Caco-2 (cell line): ENCODE measurements around the gene NAGK. TPM values are rescaled to one million over a fixed set of nuclear protein-coding genes. Genes with fewer than 3 reads are reported as not detected.
"Not testable (repeated sequence)": the region's sequence is repeated elsewhere in the genome, so short reads cannot be mapped to it uniquely, and the experiment has no call there.

Source experiments
- BruUV-seq: library from RNA; stranded (reverse); fragments of 400-500 nt; replicated peaks from 2 replicates; lab custom pipeline; 2021; lab: Mats Ljungman, UMichigan
- CTCF ChIA-PET: fragments of 300-600 bp; sonication (Branson Sonifier 250); formaldehyde crosslinking; loops from one replicate; lab custom pipeline; 2022; ENCODE audit warnings: antibody characterized with exemption; lab: Charles Lee
- POLR2A ChIA-PET: fragments of 300-600 bp; sonication (Branson Sonifier 250); formaldehyde crosslinking; loops from one replicate; lab custom pipeline; 2022; ENCODE audit warnings: antibody characterized with exemption; lab: Charles Lee
- DNase-seq, 2 experiments: peaks; one replicate each; pipeline versions ENCODE4 v3.0.0 to v3.0.0-alpha.2; 2020 to 2022
- H3K27me3 ChIP-seq: replicated peaks from 2 replicates; pipeline ENCODE4 v1.6.0; 2011; ENCODE audit warnings: low read length; ENCODE audit not compliant: control insufficient read depth, insufficient read depth
- H3K36me3 ChIP-seq: 2 replicates; pipeline ENCODE4 v1.5.1; 2011; ENCODE audit warnings: low read length; ENCODE audit not compliant: control insufficient read depth, insufficient read depth
- H3K4me1 ChIP-seq: fragments of 250-450 bp; sonication (Bioruptor Pico); 2 replicates; pipeline ENCODE4 v1.5.1; 2020; ENCODE audit warnings: mild to moderate bottlenecking
- H3K4me3 ChIP-seq: 2 replicates; pipeline ENCODE4 v1.5.1; 2011; ENCODE audit warnings: low read depth, mild to moderate bottlenecking, control low read depth, low read length
- H3K9me3 ChIP-seq: fragments of 250-450 bp; sonication (Bioruptor Pico); 2 replicates; pipeline ENCODE4 v1.5.1; 2020; ENCODE audit warnings: mild to moderate bottlenecking, moderate library complexity
- H3K27ac Mint-ChIP-seq: one replicate; pipeline ENCODE4 v1.8.0; 2022; ENCODE audit warnings: mixed read lengths; ENCODE audit not compliant: unreplicated experiment
- H3K27me3 Mint-ChIP-seq: one replicate; pipeline ENCODE4 v1.8.0; 2022; ENCODE audit warnings: mixed read lengths; ENCODE audit not compliant: insufficient read depth, unreplicated experiment
- H3K36me3 Mint-ChIP-seq: one replicate; pipeline ENCODE4 v1.8.0; 2022; ENCODE audit warnings: mild to moderate bottlenecking, mixed read lengths; ENCODE audit not compliant: insufficient read depth, unreplicated experiment
- H3K4me1 Mint-ChIP-seq: one replicate; pipeline ENCODE4 v1.8.0; 2022; ENCODE audit warnings: low read depth, mixed read lengths; ENCODE audit not compliant: unreplicated experiment
- H3K4me3 Mint-ChIP-seq: one replicate; pipeline ENCODE4 v1.8.0; 2022; ENCODE audit warnings: mild to moderate bottlenecking, moderate library complexity, mixed read lengths; ENCODE audit not compliant: unreplicated experiment
- H3K9me3 Mint-ChIP-seq: one replicate; pipeline ENCODE4 v1.8.0; 2022; ENCODE audit warnings: mixed read lengths; ENCODE audit not compliant: unreplicated experiment
- CTCF ChIP-seq, 2 experiments: fragments of 200-600 bp in 1 of 2; IDR thresholded peaks; 1 replicate in 1 of 2; 2 replicates in 1 of 2; pipeline versions ENCODE4 v1.5.1 to v1.8.0; 2011 to 2022; ENCODE audit warnings: antibody characterized with exemption in 1 of 2, control low read depth in 1 of 2, inconsistent platforms in 1 of 2, low read depth in 1 of 2, low read length in 1 of 2, mild to moderate bottlenecking in 1 of 2, moderate library complexity in 1 of 2; ENCODE audit not compliant: insufficient read depth in 1 of 2, severe bottlenecking in 1 of 2, unreplicated experiment in 1 of 2
- intact Hi-C: fragments of 100-400 bp; cut with micrococcal nuclease; formaldehyde crosslinking; loops from one replicate; pipeline ENCODE4 v1.10.0; 2022; ENCODE audit not compliant: unreplicated experiment
- total RNA-seq: library from RNA; stranded (reverse); gene quantifications from 2 replicates; pipeline ENCODE4 v1.2.3, GENCODE V29; 2022

NAGK gene
- total RNA-seq, 1 experiment from 2014 or later, result 101 TPM

- Mint-ChIP-seq H3K27ac (no peak overlapping the region), H3K9me3 (no peaks in the 10 kb centered on the region), H3K4me3 (no peak overlapping the region), H3K27me3 (no peaks in the 10 kb centered on the region), H3K36me3 (peaks cover 24% of the 10 kb centered on the region), H3K4me1 (no peaks in the 10 kb centered on the region)
- no peaks in the 10 kb centered on the region for H3K27me3 ChIP-seq
- intact Hi-C loops, result no loop called here
- TF ChIP-seq CTCF (IDR thresholded peaks at IDR 0.05; ENCODE audit: insufficient read depth in 1 of 2, low read depth in 1 of 2, low read length in 1 of 2, severe bottlenecking in 1 of 2, unreplicated experiment in 1 of 2), result no peak
- ChIA-PET POLR2A (no interaction called here), CTCF (no interaction called here)
- DNase-seq, result no peak
- BruUV-seq, result no TSS peak
- no peaks in the 10 kb centered on the region; the same call in 1 of the 2 replicates for H3K36me3 ChIP-seq
- H3K4me1 ChIP-seq, result no peaks in the 10 kb centered on the region
- no peak overlapping the region for H3K4me3 ChIP-seq
- H3K9me3 ChIP-seq, result no peaks in the 10 kb centered on the region
Observed at GRCh38 chr2:71078624-71079023, 10.2 kb downstream of the NAGK start.

GRCh38 chr2:71082402-71083252 is 14.2 kb downstream of the NAGK start:
- no peak for TF ChIP-seq CTCF (IDR thresholded peaks at IDR 0.05; ENCODE audit: insufficient read depth in 1 of 2, low read depth in 1 of 2, low read length in 1 of 2, severe bottlenecking in 1 of 2, unreplicated experiment in 1 of 2)
- CTCF ChIA-PET, result no interaction called here
- Histone ChIP-seq H3K4me3 (no peak overlapping the region), H3K4me1 (no peaks in the 10 kb centered on the region), H3K27me3 (no peaks in the 10 kb centered on the region), H3K9me3 (no peaks in the 10 kb centered on the region), H3K36me3 (no peaks in the 10 kb centered on the region)
- no TSS peak for BruUV-seq
- POLR2A ChIA-PET, result no interaction called here
- H3K36me3 Mint-ChIP-seq, result peaks cover 6% of the 10 kb centered on the region
- H3K27me3 Mint-ChIP-seq, result peaks cover 9% of the 10 kb centered on the region
- no peaks in the 10 kb centered on the region for H3K4me1 Mint-ChIP-seq
- H3K27ac Mint-ChIP-seq, result no peak overlapping the region
- H3K4me3 Mint-ChIP-seq, result no peak overlapping the region
- no peak for DNase-seq
- no peaks in the 10 kb centered on the region for H3K9me3 Mint-ChIP-seq
- intact Hi-C loops, result no loop called here

- POLR2A ChIA-PET, H3K4me3 Mint-ChIP-seq, H3K27ac Mint-ChIP-seq, H3K9me3 Mint-ChIP-seq, BruUV-seq, H3K4me1 ChIP-seq, H3K36me3 ChIP-seq, H3K9me3 ChIP-seq, H3K36me3 Mint-ChIP-seq, H3K4me3 ChIP-seq, intact Hi-C loops, H3K27me3 Mint-ChIP-seq, DNase-seq, H3K4me1 Mint-ChIP-seq, H3K27me3 ChIP-seq, CTCF ChIA-PET: not testable (repeated sequence)
Observed at GRCh38 chr2:71083297-71083696, 14.8 kb downstream of the NAGK start.

- intact Hi-C loops, H3K36me3 ChIP-seq, BruUV-seq, H3K4me3 ChIP-seq, H3K27ac Mint-ChIP-seq, H3K4me3 Mint-ChIP-seq, H3K36me3 Mint-ChIP-seq, H3K27me3 ChIP-seq, DNase-seq, H3K9me3 Mint-ChIP-seq, H3K27me3 Mint-ChIP-seq, CTCF ChIA-PET, H3K4me1 ChIP-seq, H3K4me1 Mint-ChIP-seq, H3K9me3 ChIP-seq: not testable (repeated sequence)
- POLR2A ChIA-PET, result interaction anchor here (0.5 kb wide), 1 partner anchor 16 kb away, joined by 4 read pairs; the partner anchor contains the start of gene NAGK
Observed at GRCh38 chr2:71083752-71084312, 15.4 kb downstream of the NAGK start.

GRCh38 chr2:71085325-71086003 is 17.0 kb downstream of the NAGK start:
- intact Hi-C loops, POLR2A ChIA-PET, H3K4me1 ChIP-seq, H3K36me3 ChIP-seq, H3K27me3 ChIP-seq, H3K27ac Mint-ChIP-seq, H3K4me1 Mint-ChIP-seq, H3K4me3 Mint-ChIP-seq, H3K4me3 ChIP-seq, H3K9me3 ChIP-seq, H3K9me3 Mint-ChIP-seq, CTCF ChIA-PET, BruUV-seq, H3K36me3 Mint-ChIP-seq, DNase-seq: not testable (repeated sequence)
- peaks cover 24% of the 10 kb centered on the region for H3K27me3 Mint-ChIP-seq
